WERI-Rb-1 (cell line): ENCODE measurements around the gene PRSS21.

ENCODE experiments used
- DNase-seq: peaks from one replicate; pipeline ENCODE4 v3.0.0-alpha.2; 2020
- H3K27ac ChIP-seq: fragments of 250-450 bp; sonication (Bioruptor Pico); 2 replicates; pipeline ENCODE4 v1.5.1; 2020; ENCODE audit warnings: mild to moderate bottlenecking, moderate library complexity
- H3K27me3 ChIP-seq: fragments of 250-450 bp; sonication (Bioruptor Pico); 2 replicates; pipeline ENCODE4 v1.5.1; 2021; ENCODE audit warnings: mild to moderate bottlenecking, low read depth, moderate library complexity; ENCODE audit not compliant: insufficient read depth, severe bottlenecking
- H3K36me3 ChIP-seq: fragments of 250-450 bp; sonication (Bioruptor Pico); 2 replicates; pipeline ENCODE4 v1.5.1; 2020; ENCODE audit warnings: mild to moderate bottlenecking, moderate library complexity
- H3K4me3 ChIP-seq: 2 replicates; pipeline ENCODE4 v1.5.1; 2011; ENCODE audit warnings: low read depth, mild to moderate bottlenecking, control low read depth, low read length
- H3K9me3 ChIP-seq: fragments of 250-450 bp; sonication (Bioruptor Pico); 2 replicates; pipeline ENCODE4 v1.5.1; 2021; ENCODE audit warnings: mild to moderate bottlenecking, moderate library complexity; ENCODE audit not compliant: severe bottlenecking
- CTCF ChIP-seq: IDR thresholded peaks from 2 replicates; pipeline ENCODE4 v1.5.1; 2011; ENCODE audit warnings: low read depth, mild to moderate bottlenecking, control low read depth, inconsistent platforms, low read length

PRSS21 gene

GRCh38 chr16:2856686-2857450, 39.8 kb downstream of the PRSS21 start:
- no peak for DNase-seq
- no peak overlapping the region for H3K4me3 ChIP-seq
- peaks cover 10% of the 10 kb centered on the region for H3K9me3 ChIP-seq
- no peak for TF ChIP-seq CTCF
- H3K27ac ChIP-seq = no peak overlapping the region
- no peaks in the 10 kb centered on the region for H3K27me3 ChIP-seq
- H3K36me3 ChIP-seq = no peaks in the 10 kb centered on the region

GRCh38 chr16:2857451-2858244, 40.6 kb downstream of the PRSS21 start, which contains the start of gene PRSS22:
PRSS22 (minus strand) TSS chr16:2858170; CDS start chr16:2858104, 66 bp downstream.
- no peak for DNase-seq
- Histone ChIP-seq H3K27me3 (no peaks in the 10 kb centered on the region), H3K9me3 (peaks cover 10% of the 10 kb centered on the region), H3K36me3 (no peaks in the 10 kb centered on the region), H3K27ac (no peak within 1 kb of the TSS), H3K4me3 (no peak within 1 kb of the TSS)
- no peak for TF ChIP-seq CTCF

DNA sequence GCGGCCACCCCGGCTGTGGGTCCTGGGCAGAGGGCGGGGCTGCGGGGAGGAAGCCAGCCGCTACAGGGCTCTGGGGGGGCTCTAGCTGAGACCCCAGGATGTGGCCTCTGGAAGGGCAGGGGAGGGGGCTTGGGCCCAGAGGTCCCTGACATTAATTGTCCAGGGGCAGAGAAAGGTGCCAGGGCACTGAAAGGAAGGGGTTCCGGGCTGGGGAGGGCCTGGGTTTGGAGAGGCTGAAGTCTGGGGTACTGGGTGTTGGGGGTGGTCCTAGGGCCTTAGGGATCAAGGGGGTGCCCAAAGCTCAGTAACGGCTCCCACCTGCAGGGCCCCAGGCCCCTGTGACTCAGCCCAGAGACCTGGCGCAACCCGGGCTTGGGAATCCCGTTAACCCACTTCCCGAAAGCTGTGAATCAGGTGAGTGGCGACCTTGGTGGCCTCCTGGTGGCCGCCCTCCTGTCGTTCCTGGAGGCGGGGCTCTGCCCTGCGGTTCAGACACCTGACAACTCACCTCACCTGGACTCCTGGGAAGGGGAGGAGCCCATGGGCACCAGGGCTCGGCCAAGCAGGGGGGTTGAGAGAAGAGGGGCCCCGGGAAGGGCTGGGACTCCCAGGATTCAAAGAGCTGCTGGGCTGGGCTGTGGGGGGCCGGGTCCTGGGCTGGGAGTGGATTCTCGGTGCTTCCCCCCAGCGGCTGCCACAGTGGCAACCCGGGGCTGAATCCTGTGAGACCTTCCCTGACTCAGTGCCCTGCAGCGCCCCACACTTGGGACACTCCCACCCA, 41.4 kb downstream of the PRSS21 start:
- Histone ChIP-seq H3K36me3 (no peaks in the 10 kb centered on the region), H3K4me3 (no peak overlapping the region)
- DNase-seq = no peak

DNA sequence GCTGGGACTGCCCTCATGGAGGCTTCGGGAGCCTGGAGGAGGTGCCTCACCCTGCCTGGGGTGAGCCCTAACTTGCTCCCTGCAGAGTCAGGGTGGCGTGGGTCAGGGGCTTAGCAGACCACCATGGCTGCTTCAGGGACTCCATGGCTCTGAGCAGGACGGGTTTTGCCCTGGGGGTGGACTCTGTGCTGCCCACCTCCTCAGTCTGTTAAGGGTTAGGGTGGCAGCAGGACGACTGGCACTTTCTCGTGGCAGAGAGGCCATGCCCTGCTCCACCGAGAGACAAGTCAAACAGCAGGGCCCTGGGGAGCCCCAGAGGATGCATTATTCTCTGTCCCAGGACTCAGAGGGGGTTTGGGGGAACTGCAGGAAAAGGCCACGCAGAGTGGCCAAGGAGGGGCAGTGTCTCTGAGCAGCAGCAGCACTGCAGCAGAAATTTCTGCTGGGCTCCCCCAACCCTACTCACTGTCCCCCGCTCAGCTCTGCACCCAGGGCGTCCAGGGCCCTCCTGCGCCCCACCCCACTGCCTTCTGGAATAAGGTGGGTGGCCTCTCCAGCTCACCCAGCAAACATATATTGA, 42.7 kb downstream of the PRSS21 start:
- no peak for TF ChIP-seq CTCF
- H3K4me3 ChIP-seq = no peak overlapping the region
- H3K9me3 ChIP-seq = peaks cover 2% of the 10 kb centered on the region
- H3K27me3 ChIP-seq = no peaks in the 10 kb centered on the region
- DNase-seq = no peak
- no peak overlapping the region for H3K27ac ChIP-seq
- no peaks in the 10 kb centered on the region for H3K36me3 ChIP-seq

More for the DNA sequence above, 41.4 kb downstream of the PRSS21 start:
- H3K27ac ChIP-seq = no peak overlapping the region
- H3K27me3 ChIP-seq = no peaks in the 10 kb centered on the region
- TF ChIP-seq CTCF = no peak
- H3K9me3 ChIP-seq = peaks cover 8% of the 10 kb centered on the region

DNA sequence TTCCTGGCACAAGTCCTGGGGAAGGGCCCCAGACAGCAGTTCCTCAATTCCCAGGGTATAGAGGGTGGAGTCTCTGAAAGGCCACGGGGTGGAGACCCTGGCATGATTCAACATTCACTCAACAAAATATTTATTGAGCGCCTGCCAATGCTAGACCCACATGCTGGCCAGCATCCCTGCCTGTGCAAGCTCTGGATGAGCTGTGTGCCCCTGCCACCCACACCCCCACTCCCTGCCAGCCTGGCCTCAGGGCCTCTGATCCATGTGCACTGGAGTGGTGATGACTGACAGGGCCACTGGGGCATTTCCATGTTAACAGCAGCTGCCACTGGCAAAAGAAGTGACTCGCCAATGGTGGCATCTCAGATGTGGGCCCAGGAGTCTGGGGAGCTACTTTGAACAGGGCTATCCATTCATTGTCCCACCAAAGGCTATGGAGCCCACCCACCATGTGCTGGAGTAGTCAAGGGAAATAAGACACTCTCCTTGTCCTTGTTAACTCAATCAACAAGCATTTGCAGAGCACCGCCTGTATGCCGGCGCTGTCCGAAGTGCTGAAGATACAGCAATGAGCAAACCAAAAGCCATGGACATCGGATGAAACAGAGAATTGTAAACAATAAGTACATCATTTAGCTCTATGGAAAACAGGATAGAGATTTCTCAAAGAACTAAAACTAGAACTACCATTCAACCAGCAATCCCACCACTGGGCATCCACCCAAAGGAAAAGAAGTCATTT, 44.0 kb downstream of the PRSS21 start:
- no peak for TF ChIP-seq CTCF
- no peaks in the 10 kb centered on the region for H3K27me3 ChIP-seq
- no peaks in the 10 kb centered on the region for H3K36me3 ChIP-seq
- no peak overlapping the region for H3K4me3 ChIP-seq
- no peak overlapping the region for H3K27ac ChIP-seq
- DNase-seq = no peak
- no peaks in the 10 kb centered on the region for H3K9me3 ChIP-seq
